Sigmoid colon (tissue), 4 donors: ENCODE results near the gene STN1.

Experiments
- CTCF ChIP-seq, 4 experiments: fragments of 450-650 bp in 3 of 4; fragments of 200-600 bp in 1 of 4; IDR thresholded peaks; one replicate each; pipeline ENCODE4 v1.5.1; 2016 to 2019; ENCODE audit warnings: antibody characterized with exemption in 4 of 4, mild to moderate bottlenecking in 3 of 4, moderate library complexity in 2 of 4
- POLR2A ChIP-seq, 2 donors: fragments of 450-650 bp; IDR thresholded peaks; one replicate each; pipeline ENCODE4 v1.6.1; 2016; ENCODE audit warnings: antibody characterized with exemption in 2 of 2, mild to moderate bottlenecking in 2 of 2, moderate library complexity in 2 of 2
- POLR2AphosphoS5 ChIP-seq, 4 donors: sonication (generic); formaldehyde crosslinking; IDR thresholded peaks; one replicate each; pipeline ENCODE4 v1.6.1; 2017; ENCODE audit warnings: antibody characterized with exemption in 4 of 4

- TF ChIP-seq CTCF (IDR thresholded peaks at IDR 0.05): no peak
- TF ChIP-seq POLR2A (IDR thresholded peaks at IDR 0.05): no peak
- no peak for TF ChIP-seq POLR2AphosphoS5 (IDR thresholded peaks at IDR 0.05)
Measured at GRCh38 chr10:103847909-103848468, 70.0 kb downstream of the STN1 start.
